ENCODE measurements around the gene UBIAD1.
"Not testable (repeated sequence)": the region's sequence is repeated elsewhere in the genome, so short reads cannot be mapped to it uniquely, and the experiment has no call there.

Gene UBIAD1

GRCh38 chr1:11280719-11281376 lies 7.8 kb downstream of the UBIAD1 start:
- no peak for DNase-seq (ENCODE audit: low read depth)

- peak; percentile 92 for DNase-seq (ENCODE audit: low read depth)
Observed at GRCh38 chr1:11281518-11282331, 8.7 kb downstream of the UBIAD1 start.

- no peak for DNase-seq (ENCODE audit: low read depth)
Observed at GRCh38 chr1:11283151-11283550, 10.2 kb downstream of the UBIAD1 start.

- DNase-seq (ENCODE audit: low read depth), result no peak
Observed at GRCh38 chr1:11284784-11285183, 11.8 kb downstream of the UBIAD1 start.

- DNase-seq (ENCODE audit: low read depth), result no peak
Observed at GRCh38 chr1:11285883-11286734, 13.1 kb downstream of the UBIAD1 start.

GRCh38 chr1:11286735-11287410 lies 13.9 kb downstream of the UBIAD1 start:
- no peak for DNase-seq (ENCODE audit: low read depth)

GRCh38 chr1:11289064-11289463 lies 16.1 kb downstream of the UBIAD1 start:
- no peak for DNase-seq (ENCODE audit: low read depth)

GRCh38 chr1:11291049-11291448 lies 18.1 kb downstream of the UBIAD1 start:
- DNase-seq (ENCODE audit: low read depth), result no peak

GRCh38 chr1:11293856-11294255 lies 20.9 kb downstream of the UBIAD1 start:
- DNase-seq (ENCODE audit: low read depth), result no peak

- no peak for DNase-seq (ENCODE audit: low read depth)
Observed at GRCh38 chr1:11294951-11295350, 22.0 kb downstream of the UBIAD1 start.

- no peak for DNase-seq (ENCODE audit: low read depth)
Observed at GRCh38 chr1:11295905-11296304, 22.9 kb downstream of the UBIAD1 start.

GRCh38 chr1:11297774-11298173 lies 24.8 kb downstream of the UBIAD1 start:
- not testable (repeated sequence) for DNase-seq (ENCODE audit: low read depth)

GRCh38 chr1:11298390-11299224 lies 25.6 kb downstream of the UBIAD1 start:
- no peak for DNase-seq (ENCODE audit: low read depth)

GRCh38 chr1:11299225-11299574 lies 26.2 kb downstream of the UBIAD1 start:
- DNase-seq (ENCODE audit: low read depth), result no peak

- no peak for DNase-seq (ENCODE audit: low read depth)
Observed at GRCh38 chr1:11301601-11302000, 28.6 kb downstream of the UBIAD1 start.

GRCh38 chr1:11302366-11302765 lies 29.4 kb downstream of the UBIAD1 start:
- no peak for DNase-seq (ENCODE audit: low read depth)

GRCh38 chr1:11305516-11305915 lies 32.5 kb downstream of the UBIAD1 start:
- not testable (repeated sequence) for DNase-seq (ENCODE audit: low read depth)

GRCh38 chr1:11307852-11308251 lies 34.9 kb downstream of the UBIAD1 start:
- DNase-seq (ENCODE audit: low read depth), result no peak

- no peak for DNase-seq (ENCODE audit: low read depth)
Observed at GRCh38 chr1:11308699-11309224, 35.8 kb downstream of the UBIAD1 start.

GRCh38 chr1:11309385-11309784 lies 36.4 kb downstream of the UBIAD1 start:
- no peak for DNase-seq (ENCODE audit: low read depth)

Measured in GM04503 (cell line).